Kidney glomerular epithelial cell (primary cell): ENCODE measurements around the gene EXD3.
A peak's percentile ranks its signal among the peaks of the same experiment; 100 is the strongest.

Source experiments
- DNase-seq: peaks from one replicate; lab custom pipeline; 2025; lab: John Stamatoyannopoulos, UW

The EXD3 gene

DNA sequence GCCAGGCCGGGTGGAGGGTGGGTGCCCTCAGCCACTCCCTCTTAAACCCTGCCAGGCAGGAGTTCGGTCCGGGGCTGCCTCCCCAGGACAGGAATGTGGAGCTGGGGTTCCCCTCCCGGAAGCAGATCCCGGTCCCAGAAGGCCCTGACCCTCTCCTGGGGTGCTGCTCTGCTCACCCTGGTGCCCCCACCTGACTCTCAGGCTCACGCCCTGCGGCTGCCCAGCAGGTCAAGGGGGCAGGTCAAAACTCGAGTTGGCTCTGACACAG lies 117.2 kb downstream of the EXD3 start:
- no peak for DNase-seq

DNA sequence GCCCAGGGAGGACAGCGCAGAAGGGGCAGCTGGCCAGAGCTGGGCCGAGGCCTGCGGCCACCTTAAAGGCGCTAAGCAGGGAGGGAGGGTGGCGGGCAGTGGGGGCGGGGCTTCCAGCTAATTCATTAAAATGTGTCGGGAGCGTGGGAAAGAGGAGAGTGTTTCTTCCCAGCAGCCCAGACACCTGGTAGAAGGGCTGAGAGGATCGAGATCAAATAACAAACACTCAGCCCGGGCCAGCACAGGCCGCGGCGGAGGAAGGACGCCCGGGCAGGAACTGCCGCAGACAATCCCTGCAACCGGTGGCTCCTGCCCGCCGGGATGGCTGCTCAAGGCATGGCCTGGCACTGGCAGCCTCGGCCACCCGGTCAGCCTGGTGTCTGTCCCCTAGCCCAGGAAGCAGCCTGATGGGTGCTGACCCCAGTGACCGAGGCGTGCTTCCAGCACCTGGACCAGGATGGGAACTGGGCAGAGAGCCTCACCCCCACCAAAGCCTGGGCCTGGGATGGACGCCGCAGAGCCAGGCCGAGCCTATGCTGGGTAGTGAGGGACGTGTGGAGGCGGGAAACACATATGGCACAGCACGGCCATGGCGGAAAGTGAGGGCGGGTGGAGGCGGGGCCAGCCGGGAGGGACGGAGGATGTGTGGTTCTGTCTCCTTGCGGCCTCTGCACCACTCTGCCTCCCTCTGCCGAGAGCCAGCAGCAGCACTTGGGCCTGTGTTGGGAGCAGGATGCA lies 117.7 kb downstream of the EXD3 start:
- no peak for DNase-seq

GRCh38 chr9:137304383-137305059 lies 118.4 kb downstream of the EXD3 start:
- no peak for DNase-seq

GRCh38 chr9:137303893-137304382 lies 119.0 kb downstream of the EXD3 start:
- DNase-seq: no peak

DNA sequence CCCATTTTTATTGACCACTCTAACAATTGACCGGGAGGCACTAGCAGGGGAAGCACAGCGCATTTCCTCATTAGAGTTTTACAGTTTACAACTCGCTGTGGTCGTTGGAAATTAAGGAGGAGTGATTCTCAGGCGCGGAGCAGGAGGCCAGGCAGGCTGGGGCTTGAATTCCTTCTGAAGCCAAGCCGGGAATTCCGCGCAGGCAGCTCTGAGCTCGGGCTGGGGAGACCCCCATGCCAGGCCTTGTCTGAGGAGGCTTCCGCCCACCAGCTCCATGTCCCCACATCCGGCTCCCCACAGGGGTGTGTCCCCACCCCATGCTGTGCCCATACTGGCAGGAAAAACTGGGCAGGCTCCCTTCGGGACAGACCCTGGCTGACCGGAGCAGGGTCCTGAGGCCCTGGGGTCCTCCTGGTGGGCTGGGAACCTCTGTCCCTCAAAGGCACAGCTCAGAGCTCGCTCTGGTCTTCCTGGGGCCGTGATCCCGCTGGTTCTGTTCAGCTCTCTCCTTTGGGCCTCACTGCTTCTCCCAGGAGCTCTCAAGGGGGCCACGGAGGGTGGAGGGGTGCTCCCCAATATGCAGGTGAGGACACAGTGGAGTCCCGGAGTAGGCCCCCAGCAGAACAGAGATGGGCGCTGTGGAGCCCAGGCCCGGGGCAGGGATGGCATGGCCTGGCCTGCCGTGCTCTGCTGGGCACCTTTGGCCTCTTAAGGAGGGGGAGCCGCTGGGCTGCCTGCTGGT lies 119.6 kb downstream of the EXD3 start:
- no peak for DNase-seq

- peak; percentile 65 for DNase-seq
Measured at GRCh38 chr9:137302449-137303150, 120.4 kb downstream of the EXD3 start.

GRCh38 chr9:137302118-137302448 lies 120.9 kb downstream of the EXD3 start, which contains the start of gene NRARP:
Gene NRARP, minus strand, starts transcription at chr9:137302271. Its CDS starts 343 bp downstream, at chr9:137301928.
- DNase-seq: peak; percentile 65

DNA sequence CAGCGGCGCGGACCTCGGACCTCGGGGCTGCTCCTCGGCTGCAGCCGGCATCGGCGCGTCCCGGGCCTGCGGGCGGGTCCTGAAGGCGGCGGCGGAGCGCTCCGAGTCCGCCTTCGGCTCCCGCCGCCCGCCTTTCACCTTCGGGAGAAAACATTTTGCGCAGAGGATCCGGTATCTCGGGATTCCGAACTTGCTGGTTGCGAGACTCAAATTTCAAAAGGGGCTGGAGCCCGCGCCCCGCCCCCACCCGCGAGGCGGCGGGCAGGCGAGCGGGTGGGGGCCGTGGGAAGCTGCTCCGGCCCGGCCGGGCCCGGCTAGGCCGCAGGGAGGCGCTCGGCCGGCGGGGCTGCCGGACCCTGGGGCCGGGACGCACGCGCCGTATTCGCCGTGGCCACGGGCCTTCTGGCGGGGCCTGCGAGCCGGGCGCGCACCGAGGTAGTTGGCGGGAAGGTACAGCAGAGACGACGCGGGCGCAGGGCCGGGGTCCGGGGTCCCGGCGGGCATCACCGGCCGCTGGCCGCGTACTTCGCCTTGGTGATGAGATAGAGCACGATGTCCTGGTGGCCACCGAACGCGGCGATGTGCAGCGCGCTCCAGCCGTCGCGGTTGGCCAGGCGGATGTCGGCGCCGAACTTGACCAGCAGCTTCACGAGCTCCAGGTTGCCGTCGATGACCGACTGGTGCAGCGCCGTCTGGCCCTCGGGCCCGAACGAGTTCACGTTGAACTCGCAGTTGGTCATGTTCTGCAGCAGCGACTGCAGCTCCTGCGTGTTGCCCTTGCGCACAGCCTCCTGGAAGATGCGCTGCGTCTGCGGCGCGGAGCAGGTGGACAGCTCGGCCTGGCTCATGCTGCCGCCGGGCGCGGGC lies 121.6 kb downstream of the EXD3 start:
- no peak for DNase-seq

DNA sequence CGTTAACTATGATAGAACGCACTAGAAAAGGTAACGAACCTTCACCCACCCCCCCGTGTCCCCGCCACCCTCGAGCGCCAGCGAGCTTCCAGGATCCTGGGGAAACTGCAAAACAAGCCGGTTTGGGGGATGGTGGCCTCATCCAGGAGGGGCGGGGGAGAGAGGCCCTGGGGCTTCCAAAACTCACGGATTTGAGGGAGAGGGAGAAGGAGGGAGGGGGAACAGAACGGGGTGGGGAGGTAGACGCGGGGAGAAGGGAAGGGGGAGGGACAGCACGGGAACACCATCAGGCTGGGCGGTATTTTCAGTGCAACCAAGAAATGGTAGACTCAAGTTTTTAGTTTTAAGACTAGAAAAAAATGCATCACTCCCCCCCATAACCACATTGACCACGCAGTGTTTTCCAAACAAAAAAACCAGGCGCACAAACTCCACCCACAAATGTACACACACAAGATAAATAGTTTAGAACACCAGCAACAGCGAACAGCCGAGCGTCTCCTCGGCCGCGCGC lies 122.3 kb downstream of the EXD3 start:
- DNase-seq: no peak

GRCh38 chr9:137299938-137300337 lies 123.0 kb downstream of the EXD3 start:
- no peak for DNase-seq

- DNase-seq: no peak
Measured at GRCh38 chr9:137299203-137299565, 123.8 kb downstream of the EXD3 start.

DNA sequence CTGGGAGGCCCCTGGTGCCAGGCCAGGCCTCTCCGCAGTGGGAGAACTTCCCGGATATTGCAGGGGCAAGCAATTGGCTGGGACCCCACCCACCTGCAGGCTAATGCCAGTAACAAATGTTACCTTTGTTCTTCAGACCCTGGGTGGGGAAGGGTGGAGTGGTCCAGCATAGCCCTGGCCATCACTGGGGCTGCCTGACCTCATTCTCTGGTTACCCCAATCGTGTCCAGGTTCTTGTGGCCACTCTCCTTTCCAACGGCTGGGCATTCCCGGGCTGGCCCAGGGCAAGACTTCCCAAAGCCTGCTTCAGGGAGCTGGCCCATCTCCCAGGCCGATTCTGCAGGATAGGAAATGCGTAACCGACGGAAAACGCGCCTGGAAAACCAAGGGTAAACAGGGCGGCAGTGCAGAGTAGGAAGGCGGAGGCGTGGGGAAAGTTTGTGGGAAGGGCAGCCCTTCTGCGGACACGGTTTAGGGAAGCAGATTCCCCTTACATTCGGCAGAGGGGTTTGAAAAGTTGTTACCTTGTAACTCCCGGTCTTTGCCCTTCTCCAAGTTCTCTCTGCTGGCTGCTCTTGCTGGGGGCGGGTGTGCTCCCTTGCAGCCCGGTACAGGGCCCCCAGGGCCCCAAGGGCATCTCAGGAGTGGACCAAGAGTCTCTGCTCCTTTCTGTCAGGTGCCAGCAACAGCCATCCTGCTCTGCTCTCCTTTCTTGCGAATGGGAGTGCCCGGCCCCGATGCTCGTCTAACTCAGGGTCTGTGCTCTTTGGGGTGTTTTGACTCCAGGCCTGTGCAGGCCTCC lies 124.4 kb downstream of the EXD3 start:
- no peak for DNase-seq

- no peak for DNase-seq
Measured at GRCh38 chr9:137297966-137298365, 125.0 kb downstream of the EXD3 start.

- DNase-seq: no peak
Measured at GRCh38 chr9:137296670-137297664, 126.0 kb downstream of the EXD3 start.

GRCh38 chr9:137295849-137296669 lies 126.9 kb downstream of the EXD3 start:
- DNase-seq: no peak

GRCh38 chr9:137295238-137295811 lies 127.6 kb downstream of the EXD3 start:
- DNase-seq: no peak

GRCh38 chr9:137294681-137295237 lies 128.2 kb downstream of the EXD3 start:
- DNase-seq: no peak
